ENCODE measurements around the gene ARMC12.

The ARMC12 gene

GRCh38 chr6:35708585-35708984 is 28.2 kb upstream of the ARMC12 start:
- Mint-ChIP-seq H3K4me3 (no peak overlapping the region), H3K9me3 (no peaks in the 10 kb centered on the region), H3K27ac (no peak overlapping the region), H3K36me3 (ENCODE audit: insufficient read depth) (peaks cover 3% of the 10 kb centered on the region), H3K27me3 (no peaks in the 10 kb centered on the region), H3K4me1 (ENCODE audit: low read depth in 2 of 2) (peaks cover 16 to 25% of the 10 kb centered on the region in 2 donors)
- DNase-seq (no peak), ATAC-seq (replicated peaks) (no peak)

GRCh38 chr6:35710241-35710847 is 26.5 kb upstream of the ARMC12 start:
- peaks cover 20 to 27% of the 10 kb centered on the region in 2 donors for H3K4me1 Mint-ChIP-seq (ENCODE audit: low read depth in 2 of 2)
- peaks cover 3% of the 10 kb centered on the region for H3K36me3 Mint-ChIP-seq (ENCODE audit: insufficient read depth)
- H3K27me3 Mint-ChIP-seq: no peaks in the 10 kb centered on the region
- peak; percentile 97 for ATAC-seq (replicated peaks)
- no peaks in the 10 kb centered on the region for H3K9me3 Mint-ChIP-seq
- peak overlapping the region; percentile 26 to 38 for H3K4me3 Mint-ChIP-seq
- peak in 2 of 3 experiments; percentile 36 to 37 for DNase-seq
- H3K27ac Mint-ChIP-seq: peak overlapping the region; percentile 26 to 77

- Mint-ChIP-seq H3K36me3 (ENCODE audit: insufficient read depth) (peaks cover 3% of the 10 kb centered on the region), H3K9me3 (no peaks in the 10 kb centered on the region), H3K27ac (no peak overlapping the region), H3K27me3 (no peaks in the 10 kb centered on the region), H3K4me3 (no peak overlapping the region), H3K4me1 (ENCODE audit: low read depth in 2 of 2) (peaks cover 29 to 30% of the 10 kb centered on the region in 2 donors)
- DNase-seq (no peak), ATAC-seq (replicated peaks) (no peak)
These were observed 25.1 kb upstream of the ARMC12 start for GRCh38 chr6:35711731-35712130.

- Mint-ChIP-seq H3K27me3 (no peaks in the 10 kb centered on the region), H3K9me3 (no peaks in the 10 kb centered on the region), H3K4me1 (ENCODE audit: low read depth in 2 of 2) (peaks cover 39 to 41% of the 10 kb centered on the region in 2 donors), H3K27ac (no peak overlapping the region), H3K36me3 (ENCODE audit: insufficient read depth) (peaks cover 6% of the 10 kb centered on the region), H3K4me3 (no peak overlapping the region)
- ATAC-seq (replicated peaks) (no peak), DNase-seq (no peak)
These were observed 23.6 kb upstream of the ARMC12 start for GRCh38 chr6:35713006-35713767.

- ATAC-seq (replicated peaks) (no peak), DNase-seq (no peak)
- Mint-ChIP-seq H3K4me1 (ENCODE audit: low read depth in 2 of 2) (peaks cover 31 to 50% of the 10 kb centered on the region in 2 donors), H3K27me3 (no peaks in the 10 kb centered on the region), H3K36me3 (ENCODE audit: insufficient read depth) (peaks cover 3% of the 10 kb centered on the region), H3K9me3 (no peaks in the 10 kb centered on the region), H3K27ac (no peak overlapping the region), H3K4me3 (no peak overlapping the region)
These were observed 20.0 kb upstream of the ARMC12 start for GRCh38 chr6:35716798-35717197.

GRCh38 chr6:35717449-35718374 is 19.1 kb upstream of the ARMC12 start:
- H3K9me3 Mint-ChIP-seq: no peaks in the 10 kb centered on the region
- DNase-seq: no peak
- no peaks in the 10 kb centered on the region for H3K27me3 Mint-ChIP-seq
- H3K36me3 Mint-ChIP-seq (ENCODE audit: insufficient read depth): peaks cover 3% of the 10 kb centered on the region
- no peak for ATAC-seq (replicated peaks)
- H3K4me3 Mint-ChIP-seq: no peak overlapping the region
- H3K4me1 Mint-ChIP-seq (ENCODE audit: low read depth in 2 of 2): peaks cover 31 to 52% of the 10 kb centered on the region in 2 donors
- peak overlapping the region in 1 of 2 donors; percentile 14 for H3K27ac Mint-ChIP-seq

GRCh38 chr6:35718375-35718736 is 18.5 kb upstream of the ARMC12 start:
- no peaks in the 10 kb centered on the region for H3K27me3 Mint-ChIP-seq
- H3K4me1 Mint-ChIP-seq (ENCODE audit: low read depth in 2 of 2): peaks cover 28 to 48% of the 10 kb centered on the region in 2 donors
- no peak overlapping the region for H3K4me3 Mint-ChIP-seq
- ATAC-seq (replicated peaks) (no peak), DNase-seq (no peak)
- H3K9me3 Mint-ChIP-seq: no peaks in the 10 kb centered on the region
- H3K27ac Mint-ChIP-seq: peak overlapping the region in 1 of 2 donors; percentile 65
- H3K36me3 Mint-ChIP-seq (ENCODE audit: insufficient read depth): peaks cover 3% of the 10 kb centered on the region

GRCh38 chr6:35718911-35719381 is 17.9 kb upstream of the ARMC12 start:
- peak overlapping the region in 1 of 2 donors; percentile 65 for H3K27ac Mint-ChIP-seq
- peaks cover 29 to 45% of the 10 kb centered on the region in 2 donors for H3K4me1 Mint-ChIP-seq (ENCODE audit: low read depth in 2 of 2)
- DNase-seq: no peak
- no peak overlapping the region for H3K4me3 Mint-ChIP-seq
- no peaks in the 10 kb centered on the region for H3K9me3 Mint-ChIP-seq
- no peaks in the 10 kb centered on the region for H3K27me3 Mint-ChIP-seq
- peaks cover 3% of the 10 kb centered on the region for H3K36me3 Mint-ChIP-seq (ENCODE audit: insufficient read depth)
- no peak for ATAC-seq (replicated peaks)

- no peak for ATAC-seq (replicated peaks)
- Mint-ChIP-seq H3K27me3 (no peaks in the 10 kb centered on the region), H3K4me3 (no peak overlapping the region), H3K36me3 (ENCODE audit: insufficient read depth) (peaks cover 3% of the 10 kb centered on the region), H3K9me3 (no peaks in the 10 kb centered on the region), H3K27ac (peak overlapping the region in 1 of 2 donors; percentile 65), H3K4me1 (ENCODE audit: low read depth in 2 of 2) (peaks cover 32 to 47% of the 10 kb centered on the region in 2 donors)
- no peak for DNase-seq
These were observed 17.4 kb upstream of the ARMC12 start for GRCh38 chr6:35719404-35719829.

GRCh38 chr6:35719830-35720733 is 16.8 kb upstream of the ARMC12 start:
- Mint-ChIP-seq H3K36me3 (ENCODE audit: insufficient read depth) (peaks cover 3% of the 10 kb centered on the region), H3K4me3 (no peak overlapping the region), H3K27ac (no peak overlapping the region), H3K9me3 (no peaks in the 10 kb centered on the region), H3K27me3 (no peaks in the 10 kb centered on the region), H3K4me1 (ENCODE audit: low read depth in 2 of 2) (peaks cover 36 to 47% of the 10 kb centered on the region in 2 donors)
- ATAC-seq (replicated peaks) (peak; percentile 49), DNase-seq (no peak)

- Mint-ChIP-seq H3K4me3 (no peak overlapping the region), H3K27ac (no peak overlapping the region), H3K36me3 (ENCODE audit: insufficient read depth) (peaks cover 11% of the 10 kb centered on the region), H3K9me3 (no peaks in the 10 kb centered on the region), H3K4me1 (ENCODE audit: low read depth in 2 of 2) (peaks cover 52% of the 10 kb centered on the region in 2 donors), H3K27me3 (no peaks in the 10 kb centered on the region)
- ATAC-seq (replicated peaks): no peak
- DNase-seq: no peak
These were observed 14.6 kb upstream of the ARMC12 start for GRCh38 chr6:35722121-35722761.

GRCh38 chr6:35723587-35723986 is 13.2 kb upstream of the ARMC12 start:
- Mint-ChIP-seq H3K9me3 (no peaks in the 10 kb centered on the region), H3K36me3 (ENCODE audit: insufficient read depth) (peaks cover 13% of the 10 kb centered on the region), H3K4me3 (no peak overlapping the region), H3K4me1 (ENCODE audit: low read depth in 2 of 2) (peaks cover 51 to 53% of the 10 kb centered on the region in 2 donors), H3K27ac (peak overlapping the region in 1 of 2 donors; percentile 59), H3K27me3 (no peaks in the 10 kb centered on the region)
- no peak for ATAC-seq (replicated peaks)
- DNase-seq: no peak
